Measurements from ENCODE around the gene TMEM247.

TMEM247 gene

GRCh38 chr2:46479265-46479664 lies at the start of gene TMEM247:
TSS of gene TMEM247 (plus strand) at chr2:46479565.
- no peak for DNase-seq (ENCODE audit: low read depth)

DNA sequence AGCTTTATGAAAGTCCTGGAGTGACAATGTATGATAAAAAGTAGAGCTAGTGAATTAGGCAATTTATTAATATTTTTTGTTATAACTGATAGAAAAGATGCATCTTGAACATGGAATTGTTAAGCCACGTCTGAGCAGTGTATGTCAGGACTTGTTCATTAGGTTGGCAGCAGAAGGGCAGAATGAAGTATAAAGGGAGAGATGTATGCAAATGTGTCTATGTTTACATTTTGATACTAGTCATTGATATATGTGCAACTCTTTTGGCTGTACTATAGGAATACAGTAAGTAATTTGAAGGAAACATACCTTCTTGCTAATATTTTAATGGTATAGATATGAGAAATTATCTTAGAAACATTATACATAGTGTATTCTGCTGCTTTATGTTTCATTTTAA lies 49.0 kb upstream of the TMEM247 start:
- DNase-seq (ENCODE audit: low read depth), result no peak

- DNase-seq (ENCODE audit: low read depth), result no peak
Observed at GRCh38 chr2:46430992-46431391, 48.4 kb upstream of the TMEM247 start.

DNA sequence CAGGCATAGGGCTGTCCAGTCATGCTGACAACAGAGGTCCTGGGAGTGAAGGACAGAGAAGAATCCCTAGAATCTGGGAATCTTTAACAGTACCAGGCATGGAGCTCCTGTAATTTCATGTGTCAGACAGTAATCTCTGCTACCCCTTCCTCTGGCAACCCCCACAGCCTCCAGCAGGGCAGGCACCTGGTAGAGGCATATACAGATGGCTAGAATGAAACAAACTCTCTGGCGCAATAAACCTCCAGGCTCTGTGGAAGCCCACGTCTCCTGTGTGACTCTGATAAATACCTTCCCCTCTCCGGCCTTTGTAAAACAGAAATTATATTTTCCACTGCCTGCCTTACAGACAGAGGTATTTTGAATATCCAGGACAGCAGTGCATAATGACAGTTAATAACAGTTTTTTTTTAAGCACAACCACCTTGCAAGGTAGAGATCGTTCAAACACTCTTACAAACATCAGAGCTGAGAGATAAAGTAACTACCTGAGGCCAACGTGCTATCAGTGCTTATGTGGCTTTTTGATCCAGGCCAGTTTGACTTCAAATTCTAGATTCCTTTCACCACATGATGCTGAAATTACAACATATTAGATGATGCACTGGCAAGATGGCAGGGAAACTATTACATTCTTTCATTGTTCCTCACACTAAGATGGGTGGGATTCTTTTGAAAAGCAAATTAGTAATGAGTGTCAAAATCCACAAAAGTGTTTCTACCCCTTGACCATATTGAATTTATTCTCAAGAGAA lies 47.7 kb upstream of the TMEM247 start:
- no peak for DNase-seq (ENCODE audit: low read depth)

GRCh38 chr2:46434851-46435273 lies 44.5 kb upstream of the TMEM247 start:
- no peak for DNase-seq (ENCODE audit: low read depth)

DNA sequence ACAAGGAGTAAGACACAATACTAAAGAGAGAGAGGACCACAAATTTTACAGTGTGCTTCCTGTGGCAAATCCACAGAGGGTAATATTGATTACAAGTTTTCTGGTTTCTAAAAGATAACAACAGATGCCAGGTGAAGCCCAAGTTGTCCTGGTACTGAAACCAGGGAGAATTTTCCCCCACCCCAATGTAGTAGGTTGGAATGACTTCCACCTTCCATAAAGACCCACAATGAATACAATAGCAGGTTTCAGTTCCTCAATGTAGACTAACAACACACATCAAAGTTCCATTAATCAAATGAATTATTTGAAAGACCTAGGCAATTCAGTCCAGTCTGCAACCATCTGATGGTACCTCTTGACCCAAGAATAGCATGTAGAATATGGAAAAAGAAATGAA lies 44.0 kb upstream of the TMEM247 start:
- DNase-seq (ENCODE audit: low read depth), result no peak

- DNase-seq (ENCODE audit: low read depth), result no peak
Observed at GRCh38 chr2:46435796-46436360, 43.5 kb upstream of the TMEM247 start.

GRCh38 chr2:46436800-46437199 lies 42.6 kb upstream of the TMEM247 start:
- no peak for DNase-seq (ENCODE audit: low read depth)

DNA sequence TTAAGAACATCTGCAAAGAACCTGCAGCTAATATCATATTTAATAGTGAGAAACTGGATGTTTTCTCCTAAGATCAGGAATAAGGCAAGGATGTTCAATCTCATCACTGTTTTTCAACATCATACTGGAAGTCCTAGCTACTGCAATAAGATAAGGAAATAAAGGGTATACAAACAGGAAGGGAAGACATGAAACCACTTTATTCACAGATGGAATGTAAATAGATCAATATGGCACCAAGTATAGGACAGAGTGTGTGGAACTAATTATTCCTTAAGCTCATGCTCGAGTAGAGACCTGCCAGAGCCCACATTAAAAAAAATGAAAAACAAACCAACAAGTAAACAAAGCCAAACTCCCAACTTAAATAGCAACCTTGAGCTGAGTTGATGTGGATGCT lies 41.3 kb upstream of the TMEM247 start:
- DNase-seq (ENCODE audit: low read depth), result no peak

- DNase-seq (ENCODE audit: low read depth), result no peak
Observed at GRCh38 chr2:46438794-46439193, 40.6 kb upstream of the TMEM247 start.

DNA sequence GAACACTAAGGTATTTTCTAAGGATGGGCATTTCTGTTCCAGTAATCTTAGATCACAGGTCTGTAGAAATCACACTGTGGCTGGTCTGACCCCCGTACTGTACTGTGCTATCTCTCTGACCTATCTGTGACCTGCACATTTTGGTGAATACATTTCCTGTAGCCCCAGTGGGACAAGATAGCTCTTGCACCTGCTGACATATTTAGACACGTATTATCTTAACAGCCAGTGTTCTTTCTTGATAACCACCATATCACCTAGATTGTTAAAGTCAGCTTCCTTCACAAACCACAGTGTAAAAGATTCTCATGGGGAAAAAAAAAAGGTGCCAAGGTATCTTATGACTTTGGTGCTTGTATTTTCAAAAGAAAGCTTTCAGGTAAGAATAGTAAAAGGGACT lies 39.8 kb upstream of the TMEM247 start:
- DNase-seq (ENCODE audit: low read depth), result no peak

DNA sequence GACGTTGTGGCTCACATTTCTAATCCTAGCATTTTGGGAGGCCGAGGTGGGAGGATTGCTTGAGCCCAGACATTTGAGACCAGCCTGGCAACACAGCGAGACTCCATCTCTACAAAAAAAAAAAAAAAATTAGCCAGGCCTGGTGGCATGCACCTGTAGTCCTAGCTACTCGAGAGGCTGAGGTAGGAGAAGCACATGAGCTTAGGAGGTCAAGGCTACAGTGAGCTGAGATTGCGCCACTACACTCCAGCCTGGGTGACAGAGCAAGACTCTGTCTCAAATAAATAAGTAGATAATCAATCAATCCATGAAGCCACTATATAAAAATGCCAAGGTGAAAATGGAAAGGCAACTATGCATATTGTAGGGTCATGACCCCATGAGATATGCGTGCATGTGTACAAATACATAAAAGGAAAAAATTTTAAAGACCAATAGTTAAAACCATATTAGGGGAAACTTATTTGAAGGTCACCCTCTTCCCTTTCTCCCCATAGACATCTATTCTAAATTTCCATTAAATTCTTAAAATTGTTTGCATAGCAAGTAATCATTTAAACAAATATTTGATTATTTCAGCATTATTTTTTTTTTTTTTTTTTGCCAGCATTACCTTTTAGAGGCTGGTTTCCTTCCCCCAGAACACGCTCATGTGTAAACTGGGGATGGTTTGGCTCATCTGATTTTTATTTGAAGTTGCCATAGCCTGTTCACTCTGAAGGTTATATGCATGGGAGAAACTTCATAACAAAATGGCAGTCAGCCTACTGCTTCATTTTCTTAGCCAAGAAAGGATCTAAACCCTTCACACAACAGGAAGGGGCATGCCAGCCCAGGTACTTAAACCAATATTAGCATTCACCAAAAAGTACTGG lies 37.3 kb upstream of the TMEM247 start:
- DNase-seq (ENCODE audit: low read depth), result no peak

DNA sequence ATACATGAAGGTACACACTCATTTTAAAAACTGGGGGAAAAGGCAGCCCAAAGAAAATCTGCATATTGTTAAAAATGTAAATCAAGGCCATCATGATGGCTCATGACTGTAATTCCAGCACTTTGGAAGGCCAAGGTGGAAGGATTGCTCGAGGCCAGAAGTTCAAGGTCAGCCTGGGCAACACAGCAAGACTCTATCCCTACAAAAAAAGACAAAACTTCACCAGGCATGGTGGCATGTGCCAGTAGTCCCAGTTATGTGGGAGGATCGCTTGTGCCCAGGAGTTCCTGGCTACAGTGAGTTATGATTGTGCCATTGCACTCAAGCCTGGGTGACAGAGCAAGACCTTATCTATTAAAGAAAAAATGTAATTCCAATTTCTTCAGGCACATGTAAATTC lies 34.6 kb upstream of the TMEM247 start:
- no peak for DNase-seq (ENCODE audit: low read depth)

DNA sequence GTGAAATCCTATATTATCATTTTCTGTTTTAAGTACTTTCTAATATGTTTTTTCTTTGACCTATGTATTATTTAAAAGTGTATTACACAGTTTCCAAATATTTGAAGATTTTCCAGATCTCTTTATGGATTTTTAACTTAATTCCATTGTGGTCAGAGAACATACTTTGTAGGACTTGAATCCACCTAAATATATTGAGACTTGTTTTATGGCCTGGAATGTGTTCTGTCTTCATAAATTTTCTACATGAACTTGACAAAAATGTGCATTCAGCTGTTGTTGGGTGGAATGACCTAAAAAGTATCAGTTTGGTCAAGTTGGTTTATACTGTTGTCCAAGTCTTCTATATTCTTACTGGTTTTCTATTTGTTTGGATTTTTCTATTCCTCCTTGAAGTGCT lies 33.8 kb upstream of the TMEM247 start:
- DNase-seq (ENCODE audit: low read depth), result no peak

DNA sequence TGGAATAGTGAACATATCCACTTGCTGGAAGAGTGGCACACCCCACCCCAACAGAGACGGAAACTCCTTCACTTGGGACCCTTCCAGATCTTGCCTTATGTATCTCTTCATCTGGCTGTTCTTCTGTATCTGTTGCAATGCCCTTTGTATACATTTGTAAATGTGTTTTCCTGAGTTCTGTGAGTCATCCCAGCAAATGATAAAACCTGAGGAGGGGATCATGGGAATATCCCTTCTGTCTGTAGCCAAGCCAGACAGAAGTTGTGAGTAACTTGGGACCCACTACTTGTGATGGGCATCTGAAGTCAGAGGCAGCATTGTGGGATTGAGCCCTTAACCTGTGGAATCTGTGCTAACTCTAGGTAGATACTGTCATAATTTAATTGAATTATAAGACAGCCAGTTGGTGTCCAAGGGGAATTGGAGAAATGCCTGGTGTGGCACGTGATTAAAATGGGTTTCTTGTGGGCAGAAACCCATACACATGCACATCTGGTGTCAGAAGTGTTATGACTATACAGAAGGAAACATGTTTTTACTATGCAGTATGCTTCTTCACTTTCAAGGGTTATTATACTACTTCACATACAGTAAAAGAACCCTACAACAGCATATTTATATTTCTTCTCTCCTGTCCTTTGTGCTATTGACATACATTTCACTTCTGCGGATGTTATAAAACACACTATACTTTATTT lies 32.3 kb upstream of the TMEM247 start:
- no peak for DNase-seq (ENCODE audit: low read depth)

- no peak for DNase-seq (ENCODE audit: low read depth)
Observed at GRCh38 chr2:46447649-46448048, 31.7 kb upstream of the TMEM247 start.

GRCh38 chr2:46448111-46448510 lies 31.3 kb upstream of the TMEM247 start:
- DNase-seq (ENCODE audit: low read depth), result no peak

GRCh38 chr2:46448641-46449040 lies 30.7 kb upstream of the TMEM247 start:
- DNase-seq (ENCODE audit: low read depth), result no peak

DNA sequence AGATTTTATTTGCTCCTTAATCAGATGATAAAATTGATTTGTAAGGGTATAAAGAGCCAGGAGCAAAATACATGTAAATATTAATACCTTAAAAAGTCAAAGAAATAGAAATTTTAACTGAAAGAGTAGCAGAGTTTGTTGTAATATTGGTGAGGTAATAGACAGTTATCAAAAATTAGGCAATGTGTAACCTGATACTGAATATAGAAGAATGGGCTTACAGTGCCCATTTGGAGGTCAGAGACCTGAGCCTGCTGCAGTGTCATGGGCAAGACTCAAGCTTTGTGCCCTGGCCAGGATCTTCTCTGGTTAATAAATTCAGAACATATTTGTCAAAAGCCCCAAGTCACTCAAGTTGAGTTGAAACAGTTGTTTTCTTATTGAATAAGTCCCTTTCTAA lies 29.7 kb upstream of the TMEM247 start:
- DNase-seq (ENCODE audit: low read depth), result no peak

DNA sequence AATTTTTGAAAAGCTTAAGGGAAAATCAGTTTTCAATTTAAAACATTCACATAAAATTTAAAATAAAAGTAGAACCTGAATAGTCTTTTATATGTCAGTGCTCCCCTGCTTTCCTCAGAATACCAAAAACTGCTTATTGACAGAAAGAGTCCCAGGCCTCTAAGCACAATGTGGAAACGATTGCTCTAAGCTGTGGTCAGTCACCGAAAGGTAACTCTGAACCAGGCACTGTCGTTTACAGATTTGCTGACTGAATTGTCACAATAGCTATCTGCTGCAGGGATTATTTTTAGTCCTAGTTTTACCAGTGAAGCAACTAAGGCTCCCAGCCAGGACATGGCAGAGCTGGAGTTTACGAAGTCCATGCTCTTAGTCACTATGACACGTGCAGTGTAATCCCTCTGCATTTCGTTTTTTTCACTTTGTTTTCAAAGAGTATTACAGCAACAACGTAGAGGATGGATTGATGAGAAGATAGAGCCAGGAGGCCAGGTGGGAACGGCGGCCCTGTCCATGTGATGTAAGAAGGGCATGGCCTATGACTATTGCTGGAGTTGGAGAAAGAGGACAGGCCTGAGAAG lies 28.1 kb upstream of the TMEM247 start:
- DNase-seq (ENCODE audit: low read depth), result no peak

GRCh38 chr2:46456789-46457188 lies 22.6 kb upstream of the TMEM247 start:
- DNase-seq (ENCODE audit: low read depth), result no peak
